Fibroblast of mammary gland (primary cell): ENCODE results near the gene RSPH4A.
A peak's percentile ranks its signal among the peaks of the same experiment; 100 is the strongest.
"Not testable (repeated sequence)": the region's sequence is repeated elsewhere in the genome, so short reads cannot be mapped to it uniquely, and the experiment has no call there.

ENCODE experiments used
- DNase-seq: peaks from one replicate; pipeline ENCODE4 v3.0.0-alpha.2; 2010; ENCODE audit warnings: low read depth
- H3K4me3 ChIP-seq: 2 replicates; pipeline ENCODE4 v1.5.1; 2011; ENCODE audit warnings: low read depth, mild to moderate bottlenecking, low read length, moderate library complexity; ENCODE audit not compliant: control insufficient read depth
- CTCF ChIP-seq: conservative IDR thresholded peaks from 2 replicates; pipeline ENCODE4 v1.5.1; 2011; ENCODE audit warnings: low read depth, low read length, inconsistent platforms; ENCODE audit not compliant: control insufficient read depth, insufficient read depth

Gene RSPH4A

GRCh38 chr6:116661594-116661993 is 45.3 kb downstream of the RSPH4A start:
- no peak for DNase-seq
- TF ChIP-seq CTCF: no peak
- H3K4me3 ChIP-seq: no peak overlapping the region

- TF ChIP-seq CTCF: no peak
- H3K4me3 ChIP-seq: no peak overlapping the region
- no peak for DNase-seq
These were observed 45.9 kb downstream of the RSPH4A start for GRCh38 chr6:116662202-116662601.

- H3K4me3 ChIP-seq: no peak overlapping the region
- no peak for DNase-seq
- no peak for TF ChIP-seq CTCF
These were observed 47.0 kb downstream of the RSPH4A start for GRCh38 chr6:116663308-116663707.

- not testable (repeated sequence) for DNase-seq
These were observed 47.9 kb downstream of the RSPH4A start for GRCh38 chr6:116664169-116664568.

GRCh38 chr6:116665464-116665863 is 49.2 kb downstream of the RSPH4A start:
- no peak for TF ChIP-seq CTCF
- H3K4me3 ChIP-seq: no peak overlapping the region
- no peak for DNase-seq

More at GRCh38 chr6:116664169-116664568, 47.9 kb downstream of the RSPH4A start:
- H3K4me3 ChIP-seq: not testable (repeated sequence)

- no peak for DNase-seq
- no peak for TF ChIP-seq CTCF
- H3K4me3 ChIP-seq: no peak overlapping the region
These were observed 50.6 kb downstream of the RSPH4A start for GRCh38 chr6:116666869-116667268.

- TF ChIP-seq CTCF: no peak
- DNase-seq: no peak
- H3K4me3 ChIP-seq: peak overlapping the region; percentile 100
These were observed 51.3 kb downstream of the RSPH4A start for GRCh38 chr6:116667623-116668022.
